ENCODE results near the gene WNT2B.

The WNT2B gene

DNA sequence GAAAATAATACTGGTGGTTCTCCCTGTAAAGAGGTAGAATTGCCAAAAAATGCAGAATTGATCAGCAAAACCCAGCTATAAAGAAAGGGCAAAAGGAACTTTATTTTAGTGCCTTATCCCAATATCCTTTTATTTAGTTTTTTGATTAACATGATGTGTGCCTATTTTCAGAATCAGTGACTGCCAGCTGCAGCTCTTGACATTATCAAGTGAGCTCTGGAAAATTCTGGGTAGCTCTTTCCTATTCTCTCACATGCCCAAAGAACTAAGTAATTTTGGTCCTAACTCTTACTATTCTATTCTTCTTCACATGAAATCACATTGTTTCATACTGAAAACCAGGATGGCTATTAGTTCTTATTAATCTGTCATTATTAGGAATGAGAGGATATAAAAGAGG lies 22.1 kb downstream of the WNT2B start:
- H2AFZ ChIP-seq (ENCODE audit: low read depth, low read length): no peak overlapping the region
- no peak overlapping the region for H3K27ac ChIP-seq (ENCODE audit: low read length)
- H3K4me2 ChIP-seq (ENCODE audit: low read length): no peak overlapping the region
- H3K9me3 ChIP-seq (ENCODE audit: insufficient read depth, low read length): no peaks in the 10 kb centered on the region
- no peak for TF ChIP-seq EZH2phosphoT487 (IDR thresholded peaks at IDR 0.05; ENCODE audit: low read depth)
- TF ChIP-seq, protein P1, sequence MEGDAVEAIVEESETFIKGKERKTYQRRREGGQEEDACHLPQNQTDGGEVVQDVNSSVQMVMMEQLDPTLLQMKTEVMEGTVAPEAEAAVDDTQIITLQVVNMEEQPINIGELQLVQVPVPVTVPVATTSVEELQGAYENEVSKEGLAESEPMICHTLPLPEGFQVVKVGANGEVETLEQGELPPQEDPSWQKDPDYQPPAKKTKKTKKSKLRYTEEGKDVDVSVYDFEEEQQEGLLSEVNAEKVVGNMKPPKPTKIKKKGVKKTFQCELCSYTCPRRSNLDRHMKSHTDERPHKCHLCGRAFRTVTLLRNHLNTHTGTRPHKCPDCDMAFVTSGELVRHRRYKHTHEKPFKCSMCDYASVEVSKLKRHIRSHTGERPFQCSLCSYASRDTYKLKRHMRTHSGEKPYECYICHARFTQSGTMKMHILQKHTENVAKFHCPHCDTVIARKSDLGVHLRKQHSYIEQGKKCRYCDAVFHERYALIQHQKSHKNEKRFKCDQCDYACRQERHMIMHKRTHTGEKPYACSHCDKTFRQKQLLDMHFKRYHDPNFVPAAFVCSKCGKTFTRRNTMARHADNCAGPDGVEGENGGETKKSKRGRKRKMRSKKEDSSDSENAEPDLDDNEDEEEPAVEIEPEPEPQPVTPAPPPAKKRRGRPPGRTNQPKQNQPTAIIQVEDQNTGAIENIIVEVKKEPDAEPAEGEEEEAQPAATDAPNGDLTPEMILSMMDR (IDR thresholded peaks at IDR 0.05; ENCODE audit: low read depth, low read length): no peak
- H3K36me3 ChIP-seq (replicated peaks; ENCODE audit: low read depth, low read length): no peaks in the 10 kb centered on the region
- H3K4me3 ChIP-seq (ENCODE audit: low read length): no peak overlapping the region
- H4K20me1 ChIP-seq (ENCODE audit: insufficient read depth, low read length): no peaks in the 10 kb centered on the region
- H3K9ac ChIP-seq (ENCODE audit: low read length): no peak overlapping the region
- no peaks in the 10 kb centered on the region for H3K4me1 ChIP-seq (ENCODE audit: low read length)
- no peaks in the 10 kb centered on the region for H3K27me3 ChIP-seq (ENCODE audit: low read depth, low read length)
- no peaks in the 10 kb centered on the region for H3K79me2 ChIP-seq (ENCODE audit: low read length)

DNA sequence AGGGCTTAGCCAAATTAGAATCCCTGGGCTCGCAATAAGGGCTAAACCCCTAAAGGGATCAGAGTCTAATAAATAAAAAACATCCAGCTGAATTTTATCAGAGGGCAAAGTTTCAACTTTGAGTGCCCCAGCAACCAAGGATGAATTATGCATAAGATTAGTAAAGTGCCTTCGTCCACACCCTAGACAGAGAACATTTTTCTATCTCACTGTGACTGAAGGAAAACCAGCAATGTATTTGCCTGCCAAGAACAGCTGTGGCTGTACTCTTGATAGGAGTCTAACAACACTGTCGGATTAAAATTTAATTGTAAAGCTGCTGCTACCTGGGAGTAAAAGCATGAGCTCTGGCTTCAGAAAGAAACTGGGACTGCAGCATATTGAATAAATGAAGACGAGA lies 23.3 kb downstream of the WNT2B start:
- Histone ChIP-seq H3K9ac (ENCODE audit: low read length) (no peak overlapping the region), H3K27ac (ENCODE audit: low read length) (no peak overlapping the region), H4K20me1 (ENCODE audit: insufficient read depth, low read length) (no peaks in the 10 kb centered on the region), H3K79me2 (ENCODE audit: low read length) (no peaks in the 10 kb centered on the region), H3K27me3 (ENCODE audit: low read depth, low read length) (no peaks in the 10 kb centered on the region), H2AFZ (ENCODE audit: low read depth, low read length) (no peak overlapping the region), H3K4me3 (ENCODE audit: low read length) (no peak overlapping the region), H3K4me1 (ENCODE audit: low read length) (no peaks in the 10 kb centered on the region), H3K36me3 (replicated peaks; ENCODE audit: low read depth, low read length) (no peaks in the 10 kb centered on the region), H3K4me2 (ENCODE audit: low read length) (no peak overlapping the region), H3K9me3 (ENCODE audit: insufficient read depth, low read length) (no peaks in the 10 kb centered on the region)
- no peak for TF ChIP-seq EZH2phosphoT487 (IDR thresholded peaks at IDR 0.05; ENCODE audit: low read depth)
- TF ChIP-seq, protein P1 (IDR thresholded peaks at IDR 0.05; ENCODE audit: low read depth, low read length): no peak

DNA sequence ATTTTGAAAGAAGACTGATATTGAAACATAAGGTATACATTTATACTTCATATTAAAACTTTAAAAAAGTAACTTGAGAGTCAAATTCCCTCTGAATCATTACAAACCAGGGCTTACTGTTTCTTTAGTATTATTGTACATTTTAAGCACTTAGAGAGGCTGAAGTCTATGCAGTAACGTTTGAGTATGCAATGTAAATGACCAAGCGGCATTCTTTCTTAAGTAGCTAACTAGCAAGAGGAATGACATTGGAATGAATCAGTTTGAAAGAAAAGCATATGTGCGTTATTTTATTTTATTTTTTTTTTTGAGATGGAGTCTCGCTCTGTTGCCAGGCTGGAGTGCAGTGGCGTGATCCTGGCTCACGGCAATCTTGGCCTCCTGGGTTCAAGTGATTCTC lies 24.3 kb downstream of the WNT2B start:
- no peak overlapping the region for H3K4me3 ChIP-seq (ENCODE audit: low read length)
- H3K9ac ChIP-seq (ENCODE audit: low read length): no peak overlapping the region
- H4K20me1 ChIP-seq (ENCODE audit: insufficient read depth, low read length): no peaks in the 10 kb centered on the region
- H3K4me1 ChIP-seq (ENCODE audit: low read length): no peaks in the 10 kb centered on the region
- H3K79me2 ChIP-seq (ENCODE audit: low read length): no peaks in the 10 kb centered on the region
- no peaks in the 10 kb centered on the region for H3K27me3 ChIP-seq (ENCODE audit: low read depth, low read length)
- H3K27ac ChIP-seq (ENCODE audit: low read length): no peak overlapping the region
- TF ChIP-seq EZH2phosphoT487 (IDR thresholded peaks at IDR 0.05; ENCODE audit: low read depth): no peak
- TF ChIP-seq, protein P1 (IDR thresholded peaks at IDR 0.05; ENCODE audit: low read depth, low read length): no peak
- no peak overlapping the region for H2AFZ ChIP-seq (ENCODE audit: low read depth, low read length)
- no peaks in the 10 kb centered on the region for H3K9me3 ChIP-seq (ENCODE audit: insufficient read depth, low read length)
- no peaks in the 10 kb centered on the region for H3K36me3 ChIP-seq (replicated peaks; ENCODE audit: low read depth, low read length)
- no peak overlapping the region for H3K4me2 ChIP-seq (ENCODE audit: low read length)

DNA sequence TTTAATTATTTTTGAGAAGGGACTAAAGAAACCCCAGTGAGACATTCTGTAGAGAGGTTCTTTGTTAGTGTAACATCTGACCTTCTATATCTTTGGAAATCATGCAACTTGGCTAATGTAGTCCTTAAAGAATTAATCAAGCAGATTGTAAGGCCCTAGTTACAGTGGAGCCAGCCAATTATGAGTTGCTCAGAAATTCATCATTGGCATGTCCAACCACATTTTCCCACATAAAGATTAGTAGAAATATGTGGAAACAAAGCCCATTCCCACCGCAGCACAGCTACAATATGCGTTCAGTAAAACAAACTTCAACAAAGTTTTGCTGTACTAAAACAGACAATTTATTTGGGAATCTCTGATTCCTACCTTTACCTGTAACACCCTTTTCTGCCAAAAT lies 27.8 kb downstream of the WNT2B start:
- H4K20me1 ChIP-seq (ENCODE audit: insufficient read depth, low read length): no peaks in the 10 kb centered on the region
- no peaks in the 10 kb centered on the region for H3K79me2 ChIP-seq (ENCODE audit: low read length)
- no peak overlapping the region for H3K4me2 ChIP-seq (ENCODE audit: low read length)
- TF ChIP-seq EZH2phosphoT487 (IDR thresholded peaks at IDR 0.05; ENCODE audit: low read depth): no peak
- TF ChIP-seq, protein P1 (IDR thresholded peaks at IDR 0.05; ENCODE audit: low read depth, low read length): no peak
- no peaks in the 10 kb centered on the region for H3K36me3 ChIP-seq (replicated peaks; ENCODE audit: low read depth, low read length)
- H3K4me3 ChIP-seq (ENCODE audit: low read length): no peak overlapping the region
- H3K27me3 ChIP-seq (ENCODE audit: low read depth, low read length): no peaks in the 10 kb centered on the region
- H2AFZ ChIP-seq (ENCODE audit: low read depth, low read length): no peak overlapping the region
- H3K9me3 ChIP-seq (ENCODE audit: insufficient read depth, low read length): no peaks in the 10 kb centered on the region
- no peak overlapping the region for H3K9ac ChIP-seq (ENCODE audit: low read length)
- no peaks in the 10 kb centered on the region for H3K4me1 ChIP-seq (ENCODE audit: low read length)
- H3K27ac ChIP-seq (ENCODE audit: low read length): no peak overlapping the region

Data from OCI-LY3 (cell line).